ENCODE measurements around the gene RAB31.

- TF ChIP-seq CTCF (IDR thresholded peaks at IDR 0.05): no peak
- no peak for TF ChIP-seq POLR2A (IDR thresholded peaks at IDR 0.05)
These were observed 166.6 kb downstream of the RAB31 start for GRCh38 chr18:9874728-9875127.

All from lower leg skin (tissue), 3 donors.